ENCODE measurements around the gene GTPBP4.

- no peak for TF ChIP-seq CTCF (conservative IDR thresholded peaks at IDR 0.05; ENCODE audit: low read depth, low read length)
- no peak for TF ChIP-seq EZH2 (IDR thresholded peaks at IDR 0.05; ENCODE audit: borderline replicate concordance, low read depth, low read length, poor library complexity, severe bottlenecking)
These were observed 61.3 kb downstream of the GTPBP4 start for GRCh38 chr10:1049425-1049958.
